ENCODE measurements around the gene TM4SF5.

Gene TM4SF5

GRCh38 chr17:4788807-4789700 is 17.4 kb downstream of the TM4SF5 start, which contains the start of gene GLTPD2:
Gene GLTPD2 (plus strand): TSS chr17:4788964. CDS start chr17:4789012, 48 bp downstream.
- TF ChIP-seq CTCF (IDR thresholded peaks at IDR 0.05; ENCODE audit: insufficient read depth, low read length, poor library complexity, severe bottlenecking) = no peak
- H3K36me3 ChIP-seq (ENCODE audit: control insufficient read depth, insufficient read depth, low read length) = no peaks in the 10 kb centered on the region
- H3K4me3 ChIP-seq (replicated peaks; ENCODE audit: low read depth, low read length) = peak within 1 kb of the TSS; percentile 54
- no peaks in the 10 kb centered on the region; the same call in none of the 2 replicates for H3K27me3 ChIP-seq (replicated peaks; ENCODE audit: control insufficient read depth, insufficient read depth, low read length)
- no peak for DNase-seq (ENCODE audit: extremely low read depth, insufficient read length)

GRCh38 chr17:4789701-4789950 is 17.9 kb downstream of the TM4SF5 start:
- H3K36me3 ChIP-seq (ENCODE audit: control insufficient read depth, insufficient read depth, low read length) = no peaks in the 10 kb centered on the region
- no peak for DNase-seq (ENCODE audit: extremely low read depth, insufficient read length)
- no peaks in the 10 kb centered on the region; the same call in none of the 2 replicates for H3K27me3 ChIP-seq (replicated peaks; ENCODE audit: control insufficient read depth, insufficient read depth, low read length)
- TF ChIP-seq CTCF (IDR thresholded peaks at IDR 0.05; ENCODE audit: insufficient read depth, low read length, poor library complexity, severe bottlenecking) = no peak
- H3K4me3 ChIP-seq (replicated peaks; ENCODE audit: low read depth, low read length) = peak overlapping the region; percentile 54

GRCh38 chr17:4789951-4790704 is 18.4 kb downstream of the TM4SF5 start:
- Histone ChIP-seq H3K4me3 (replicated peaks; ENCODE audit: low read depth, low read length) (peak overlapping the region; percentile 54), H3K36me3 (ENCODE audit: control insufficient read depth, insufficient read depth, low read length) (no peaks in the 10 kb centered on the region), H3K27me3 (replicated peaks; ENCODE audit: control insufficient read depth, insufficient read depth, low read length) (no peaks in the 10 kb centered on the region; the same call in none of the 2 replicates)
- TF ChIP-seq CTCF (IDR thresholded peaks at IDR 0.05; ENCODE audit: insufficient read depth, low read length, poor library complexity, severe bottlenecking) = peak; percentile 52
- DNase-seq (ENCODE audit: extremely low read depth, insufficient read length) = peak; percentile 90

- no peaks in the 10 kb centered on the region for H3K36me3 ChIP-seq (ENCODE audit: control insufficient read depth, insufficient read depth, low read length)
- no peak for TF ChIP-seq CTCF (IDR thresholded peaks at IDR 0.05; ENCODE audit: insufficient read depth, low read length, poor library complexity, severe bottlenecking)
- no peaks in the 10 kb centered on the region; the same call in none of the 2 replicates for H3K27me3 ChIP-seq (replicated peaks; ENCODE audit: control insufficient read depth, insufficient read depth, low read length)
- no peak for DNase-seq (ENCODE audit: extremely low read depth, insufficient read length)
- H3K4me3 ChIP-seq (replicated peaks; ENCODE audit: low read depth, low read length) = peak overlapping the region; percentile 54
Measured at GRCh38 chr17:4790705-4791088, 19.0 kb downstream of the TM4SF5 start.

GRCh38 chr17:4795168-4795567 is 23.5 kb downstream of the TM4SF5 start:
- no peak for DNase-seq (ENCODE audit: extremely low read depth, insufficient read length)
- no peak overlapping the region for H3K4me3 ChIP-seq (replicated peaks; ENCODE audit: low read depth, low read length)
- no peak for TF ChIP-seq CTCF (IDR thresholded peaks at IDR 0.05; ENCODE audit: insufficient read depth, low read length, poor library complexity, severe bottlenecking)
- H3K27me3 ChIP-seq (replicated peaks; ENCODE audit: control insufficient read depth, insufficient read depth, low read length) = no peaks in the 10 kb centered on the region
- peaks cover 12% of the 10 kb centered on the region for H3K36me3 ChIP-seq (ENCODE audit: control insufficient read depth, insufficient read depth, low read length)

Data from GM06990 (cell line).